Smooth muscle cell (in vitro differentiated cells): ENCODE data around the gene OGG1. TPM values are rescaled to one million over a fixed set of nuclear protein-coding genes. Genes with fewer than 3 reads are reported as not detected.

Experiments used
- DNase-seq: peaks from one replicate; lab custom pipeline; 2025; ENCODE audit not compliant: unreplicated experiment; lab: John Stamatoyannopoulos, UW
- H2AFZ ChIP-seq: fragments of 200-600 bp; sonication (generic); 2 replicates; pipeline ENCODE4 v1.6.0; 2016; ENCODE audit warnings: antibody characterized with exemption, low read depth, mild to moderate bottlenecking
- H3F3A ChIP-seq: fragments of 200-600 bp; sonication (generic); 2 replicates; pipeline ENCODE4 v1.6.0; 2017; ENCODE audit warnings: antibody characterized with exemption, low read depth
- H3K27ac ChIP-seq: fragments of 200-600 bp; sonication (generic); 2 replicates; pipeline ENCODE4 v1.5.1; 2016; ENCODE audit warnings: low read depth, mild to moderate bottlenecking
- H3K27me3 ChIP-seq: fragments of 200-600 bp; sonication (generic); 2 replicates; pipeline ENCODE4 v1.6.1; 2016; ENCODE audit warnings: low read depth, mild to moderate bottlenecking
- H3K36me3 ChIP-seq: fragments of 200-600 bp; sonication (generic); 2 replicates; pipeline ENCODE4 v1.5.1; 2016; ENCODE audit warnings: low read depth
- H3K4me1 ChIP-seq: fragments of 200-600 bp; sonication (generic); 2 replicates; pipeline ENCODE4 v1.5.1; 2016; ENCODE audit warnings: low read depth
- H3K4me2 ChIP-seq: fragments of 200-600 bp; sonication (generic); 2 replicates; pipeline ENCODE4 v1.6.0; 2016; ENCODE audit warnings: mild to moderate bottlenecking
- H3K4me3 ChIP-seq: fragments of 200-600 bp; sonication (generic); 2 replicates; pipeline ENCODE4 v1.5.1; 2016; ENCODE audit warnings: mild to moderate bottlenecking
- H3K79me2 ChIP-seq: fragments of 200-600 bp; sonication (generic); 2 replicates; pipeline ENCODE4 v1.6.0; 2016; ENCODE audit warnings: low read depth, mild to moderate bottlenecking
- H3K9ac ChIP-seq: fragments of 200-600 bp; sonication (generic); 2 replicates; pipeline ENCODE4 v1.6.0; 2016; ENCODE audit warnings: low read depth
- H3K9me3 ChIP-seq: fragments of 200-600 bp; sonication (generic); replicated peaks from 2 replicates; pipeline ENCODE4 v1.5.1; 2016; ENCODE audit warnings: low read depth
- H4K20me1 ChIP-seq: fragments of 200-600 bp; sonication (generic); 2 replicates; pipeline ENCODE4 v1.6.0; 2016; ENCODE audit warnings: low read depth
- CTCF ChIP-seq: fragments of 200-600 bp; sonication (generic); IDR thresholded peaks from 2 replicates; pipeline ENCODE4 v1.5.1; 2017; ENCODE audit warnings: borderline replicate concordance, mild to moderate bottlenecking, antibody characterized with exemption; ENCODE audit not compliant: insufficient read depth, poor library complexity, severe bottlenecking
- WGBS: methylation state at CpG from one replicate; pipeline ENCODE4 v1.1.7; 2016; ENCODE audit warnings: low lambda C conversion rate; 5-methylcytosine and 5-hydroxymethylcytosine counted together
- polyA plus RNA-seq: library from polyadenylated mRNA; unstranded; fragments of >200 nt; fragmentation: Nextera tagmentation; extraction: Ambion mirVana; gene quantifications from 2 replicates; pipeline ENCODE4 v1.2.1, GENCODE V29; 2016
- total RNA-seq: library from RNA; depleted of rRNA; stranded (reverse); fragments of >200 nt; gene quantifications from 2 replicates; pipeline ENCODE4 v1.2.3, GENCODE V29; 2014

Gene OGG1
- total and polyA plus RNA-seq, 2 experiments from 2014 or later = 13.4 to 24.6 TPM

GRCh38 chr3:9781978-9782603 lies 32.3 kb downstream of the OGG1 start:
- 82% methylated on average over 3 of the region's 3 CpGs for WGBS
- DNase-seq = no peak
- H3K79me2 ChIP-seq = no peaks in the 10 kb centered on the region
- TF ChIP-seq CTCF = no peak
- H3K27ac ChIP-seq = no peak overlapping the region
- peaks cover 7% of the 10 kb centered on the region for H4K20me1 ChIP-seq
- no peaks in the 10 kb centered on the region for H3F3A ChIP-seq
- H3K27me3 ChIP-seq = no peaks in the 10 kb centered on the region
- no peak overlapping the region for H3K4me2 ChIP-seq
- H3K9ac ChIP-seq = no peak overlapping the region
- H3K4me3 ChIP-seq = no peak overlapping the region
- no peaks in the 10 kb centered on the region for H3K9me3 ChIP-seq
- no peaks in the 10 kb centered on the region for H3K4me1 ChIP-seq
- no peak overlapping the region for H2AFZ ChIP-seq
- peaks cover 2% of the 10 kb centered on the region for H3K36me3 ChIP-seq

GRCh38 chr3:9782770-9783169 lies 33.0 kb downstream of the OGG1 start:
- Histone ChIP-seq H2AFZ (no peak overlapping the region), H3K4me3 (no peak overlapping the region), H3K27me3 (no peaks in the 10 kb centered on the region), H3K9me3 (no peaks in the 10 kb centered on the region), H3K4me2 (no peak overlapping the region), H3F3A (no peaks in the 10 kb centered on the region), H4K20me1 (peaks cover 7% of the 10 kb centered on the region), H3K27ac (no peak overlapping the region), H3K79me2 (no peaks in the 10 kb centered on the region), H3K36me3 (peaks cover 2% of the 10 kb centered on the region), H3K4me1 (no peaks in the 10 kb centered on the region), H3K9ac (no peak overlapping the region)
- 61% methylated on average over 3 of the region's 3 CpGs for WGBS
- no peak for TF ChIP-seq CTCF
- no peak for DNase-seq

GRCh38 chr3:9783954-9784353 lies 34.2 kb downstream of the OGG1 start:
- no peaks in the 10 kb centered on the region for H3K4me1 ChIP-seq
- H2AFZ ChIP-seq = no peak overlapping the region
- no peak overlapping the region for H3K9ac ChIP-seq
- no peaks in the 10 kb centered on the region for H3F3A ChIP-seq
- no peaks in the 10 kb centered on the region for H3K27me3 ChIP-seq
- H3K27ac ChIP-seq = no peak overlapping the region
- H3K9me3 ChIP-seq = no peaks in the 10 kb centered on the region
- H3K4me2 ChIP-seq = no peak overlapping the region
- 97% methylated on average over 14 of the region's 14 CpGs for WGBS
- no peak for TF ChIP-seq CTCF
- peaks cover 2% of the 10 kb centered on the region for H3K36me3 ChIP-seq
- peaks cover 7% of the 10 kb centered on the region for H4K20me1 ChIP-seq
- H3K4me3 ChIP-seq = no peak overlapping the region
- no peak for DNase-seq
- H3K79me2 ChIP-seq = no peaks in the 10 kb centered on the region

- Histone ChIP-seq H3K4me1 (no peaks in the 10 kb centered on the region), H3K79me2 (no peaks in the 10 kb centered on the region), H3K4me2 (no peak overlapping the region), H4K20me1 (peaks cover 7% of the 10 kb centered on the region), H3K4me3 (no peak overlapping the region), H3F3A (no peaks in the 10 kb centered on the region), H3K36me3 (peaks cover 2% of the 10 kb centered on the region), H3K9ac (no peak overlapping the region), H3K27ac (no peak overlapping the region), H3K9me3 (no peaks in the 10 kb centered on the region), H2AFZ (no peak overlapping the region), H3K27me3 (no peaks in the 10 kb centered on the region)
- no peak for TF ChIP-seq CTCF
- no peak for DNase-seq
- 91% methylated on average over 4 of the region's 4 CpGs for WGBS
Observed at GRCh38 chr3:9784965-9785364, 35.2 kb downstream of the OGG1 start.
